Raji (cell line): ENCODE data around the gene MLLT10.

Experiments used
- POLR2A ChIP-seq: IDR thresholded peaks from 2 replicates; pipeline ENCODE4 v1.6.1; 2011; ENCODE audit warnings: low read depth, low read length, control low read depth; ENCODE audit not compliant: insufficient read depth

Gene MLLT10

DNA sequence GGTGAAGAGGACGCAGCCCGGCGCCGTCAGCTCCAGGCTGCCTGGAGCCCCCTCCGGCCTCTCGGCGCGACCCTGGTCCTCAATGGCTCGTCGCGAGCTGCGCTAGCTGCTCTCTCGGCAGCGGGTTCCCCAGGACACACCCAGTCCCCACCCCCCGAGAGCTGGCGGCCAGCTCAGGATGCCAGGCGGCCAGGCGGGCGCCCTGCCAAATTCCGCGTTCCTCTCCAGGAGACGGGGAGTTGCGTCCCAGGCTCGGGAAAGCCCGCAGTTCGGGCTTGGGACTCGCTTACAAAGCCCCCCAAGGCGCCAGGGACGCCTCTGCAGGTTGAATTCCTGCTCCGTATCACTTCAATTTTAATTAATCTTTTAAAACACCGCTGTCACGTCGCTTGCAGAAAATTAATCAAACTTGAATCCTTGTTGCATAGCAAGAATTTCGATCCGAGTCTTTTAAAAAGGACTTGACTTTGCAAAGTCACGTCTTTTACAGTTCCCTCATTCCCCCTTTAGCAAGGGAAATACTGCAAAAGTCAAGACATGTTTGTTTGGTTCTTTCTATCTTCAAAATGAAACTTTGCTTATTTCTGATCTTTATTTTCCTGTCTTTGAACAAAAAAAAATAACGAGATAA is 36.7 kb upstream of the MLLT10 start:
- TF ChIP-seq POLR2A, result no peak

DNA sequence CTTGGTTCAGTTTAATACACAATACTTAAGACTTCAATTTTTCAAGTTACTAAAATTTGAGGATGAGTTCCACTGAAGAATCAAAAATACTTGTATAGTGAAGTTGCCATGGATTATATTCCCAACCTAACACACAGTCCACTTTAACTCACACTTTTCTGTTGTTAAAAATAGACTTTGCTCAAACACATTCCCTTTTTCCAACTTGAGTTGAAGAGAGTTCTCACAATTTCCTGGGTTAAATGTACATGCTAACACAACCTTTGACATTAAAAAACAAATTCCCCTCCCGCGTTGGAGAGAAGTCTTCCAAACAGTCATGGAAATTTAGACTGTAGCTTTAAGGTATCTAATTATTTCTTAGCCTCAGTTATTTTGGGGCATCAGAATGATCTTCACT is 35.7 kb upstream of the MLLT10 start:
- no peak for TF ChIP-seq POLR2A

DNA sequence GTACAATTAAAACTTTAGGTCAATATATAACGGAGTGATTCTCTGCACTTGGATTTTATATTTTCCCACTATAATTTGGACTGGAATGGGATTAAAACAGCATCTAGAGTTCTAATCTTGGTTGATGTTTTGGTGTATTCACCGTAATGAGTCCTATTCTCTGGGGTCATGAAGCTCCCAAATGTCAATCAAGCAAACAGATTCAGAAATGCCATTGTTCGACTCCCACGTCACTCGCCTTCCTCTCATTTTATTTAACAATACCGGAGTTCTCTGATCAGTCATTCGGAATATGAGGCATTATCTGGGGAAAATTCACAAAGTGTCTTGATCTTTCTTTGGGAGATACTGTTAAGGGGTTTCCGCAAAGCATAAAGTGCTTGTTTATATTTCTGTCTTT is 35.0 kb upstream of the MLLT10 start:
- no peak for TF ChIP-seq POLR2A

GRCh38 chr10:21499701-21500577 is 34.1 kb upstream of the MLLT10 start:
- no peak for TF ChIP-seq POLR2A

GRCh38 chr10:21500578-21500910 is 33.5 kb upstream of the MLLT10 start:
- no peak for TF ChIP-seq POLR2A

GRCh38 chr10:21501091-21501490 is 32.9 kb upstream of the MLLT10 start:
- no peak for TF ChIP-seq POLR2A

DNA sequence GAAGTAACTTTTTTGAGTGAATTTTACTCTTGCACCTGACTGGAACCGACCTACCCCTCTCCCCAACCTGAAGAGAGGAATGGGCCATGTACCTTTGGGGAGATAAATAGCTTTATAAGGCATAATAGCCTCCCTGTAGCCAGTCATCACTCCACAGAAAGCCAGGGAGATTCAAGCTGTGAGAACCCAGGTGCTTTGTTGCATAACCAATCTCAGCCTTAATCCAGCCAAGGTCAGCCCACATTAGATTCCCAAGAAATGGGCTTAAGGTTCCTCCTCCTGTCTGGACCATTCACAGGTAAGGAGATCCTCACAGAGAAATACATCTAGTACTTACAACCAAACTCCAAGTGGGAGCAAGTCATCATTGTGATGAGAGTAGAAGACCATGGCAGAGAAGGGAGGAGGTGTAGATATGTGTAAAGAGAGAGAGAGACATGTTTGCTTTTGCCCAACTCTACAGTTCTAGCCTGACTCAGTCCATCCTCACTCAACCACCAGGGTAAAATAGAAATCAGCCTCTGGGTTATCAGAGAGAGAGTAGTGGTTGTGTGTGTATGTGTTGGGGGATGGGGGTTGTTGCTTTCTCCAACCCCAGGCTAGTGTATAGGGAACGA is 32.2 kb upstream of the MLLT10 start:
- no peak for TF ChIP-seq POLR2A

GRCh38 chr10:21502348-21502740 is 31.7 kb upstream of the MLLT10 start:
- no peak for TF ChIP-seq POLR2A

DNA sequence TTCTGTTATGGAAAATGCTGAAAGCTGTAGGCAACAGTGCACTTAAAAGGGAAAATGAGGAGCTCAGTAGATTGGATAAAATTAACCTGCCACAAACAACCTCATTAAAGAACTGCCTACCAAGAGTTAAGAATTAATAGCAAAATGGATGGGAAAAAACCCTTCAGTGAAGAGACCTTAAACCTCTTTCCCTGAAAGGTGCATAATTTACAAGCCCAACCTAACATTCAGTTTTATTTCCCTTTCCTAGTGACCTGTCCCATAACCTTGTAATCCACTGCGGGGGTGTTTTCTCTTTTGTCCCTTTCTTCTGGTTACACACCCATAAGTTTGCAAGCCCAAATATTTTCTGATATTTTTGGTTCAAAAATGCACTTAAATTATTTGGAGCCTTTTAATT is 30.5 kb upstream of the MLLT10 start:
- TF ChIP-seq POLR2A, result no peak

GRCh38 chr10:21505711-21506278 is 28.2 kb upstream of the MLLT10 start:
- no peak for TF ChIP-seq POLR2A

GRCh38 chr10:21506351-21506750 is 27.7 kb upstream of the MLLT10 start:
- TF ChIP-seq POLR2A, result no peak

GRCh38 chr10:21507150-21507549 is 26.9 kb upstream of the MLLT10 start:
- TF ChIP-seq POLR2A, result no peak

DNA sequence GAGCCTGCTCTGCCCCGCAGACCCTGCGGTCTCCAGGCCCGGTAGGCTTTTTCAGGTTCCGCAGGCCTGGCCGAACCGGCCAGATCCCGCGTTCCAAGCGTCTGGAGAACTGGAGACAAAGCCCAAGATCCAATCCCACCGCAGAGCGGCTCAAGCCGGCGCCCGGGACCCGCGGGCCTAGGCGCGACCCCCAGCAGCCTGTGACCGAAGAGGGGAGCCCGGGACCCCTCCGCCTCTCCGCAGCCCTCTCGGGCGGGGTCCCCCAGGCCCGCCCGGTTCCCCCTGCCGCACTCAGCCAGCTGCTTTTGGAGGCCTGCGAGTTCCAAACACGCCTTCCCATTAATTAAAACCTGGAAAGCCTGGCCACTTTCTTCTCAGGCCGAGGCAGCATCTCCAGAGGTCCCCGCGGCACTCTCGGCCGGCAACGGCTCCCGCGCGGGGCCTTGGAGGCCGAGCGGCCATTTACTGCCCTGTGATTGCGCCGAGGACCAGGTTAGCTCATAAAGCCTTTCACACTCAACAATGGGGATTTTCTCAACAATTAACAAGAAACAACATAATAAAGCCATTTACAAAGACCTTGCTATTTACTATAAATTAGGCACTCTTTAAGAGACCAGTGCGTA is 25.2 kb upstream of the MLLT10 start:
- TF ChIP-seq POLR2A, result no peak

DNA sequence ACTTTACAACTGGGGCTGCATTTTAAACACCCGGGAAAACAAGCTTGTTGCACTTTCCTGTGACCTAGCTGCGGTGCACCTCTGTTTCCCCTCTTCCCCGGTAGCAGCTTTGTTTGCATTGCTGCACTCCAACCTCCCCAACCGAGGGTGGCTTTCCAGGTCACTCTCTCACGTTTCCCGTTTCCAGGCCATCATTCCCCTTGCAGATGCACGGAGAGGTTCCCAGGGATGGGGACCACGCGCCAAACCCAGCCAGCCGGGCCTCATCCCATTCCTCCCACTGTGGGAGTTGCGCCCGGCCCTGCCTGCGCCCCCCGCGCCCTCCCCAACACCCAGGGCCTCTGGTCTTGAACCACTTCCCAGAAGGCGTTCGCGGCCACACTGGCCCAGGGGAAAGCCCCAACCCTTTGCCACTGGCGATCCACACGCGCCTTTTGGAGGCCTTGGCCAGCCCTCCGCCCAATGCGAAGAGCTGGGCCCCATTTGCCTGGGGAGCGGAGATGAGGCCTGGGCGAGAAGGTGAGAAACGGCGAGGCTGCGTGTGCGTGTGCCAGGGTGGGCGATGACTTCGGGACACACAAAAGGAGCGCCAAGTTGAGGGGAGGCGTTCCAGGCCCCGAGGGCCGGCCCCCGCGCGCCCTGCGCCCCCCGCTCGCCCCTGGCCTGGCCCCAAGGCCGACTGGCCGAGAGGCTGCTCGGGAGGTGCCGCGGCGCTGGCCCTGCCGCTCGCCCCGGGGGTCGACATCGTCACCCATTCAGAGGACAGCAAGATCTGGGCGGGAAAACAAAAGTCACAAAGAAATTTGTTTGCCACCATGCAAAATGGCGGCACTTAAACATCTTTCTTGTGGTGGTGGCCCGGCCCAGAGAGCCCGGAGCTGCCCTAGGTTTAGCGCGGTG is 24.4 kb upstream of the MLLT10 start:
- TF ChIP-seq POLR2A, result no peak

GRCh38 chr10:21510241-21511094 is 23.6 kb upstream of the MLLT10 start:
- no peak for TF ChIP-seq POLR2A
